Endothelial cell of umbilical vein (primary cell): ENCODE results near the gene SLC9A2. TPM values are rescaled to one million over a fixed set of nuclear protein-coding genes. Genes with fewer than 3 reads are reported as not detected.

Source experiments
- BruUV-seq: library from RNA; stranded (reverse); fragments of 400-500 nt; replicated peaks from 2 replicates; lab custom pipeline; 2021; lab: Mats Ljungman, UMichigan
- CTCF ChIA-PET: fragments of 300-600, 350-600 bp; sonication (Branson Sonifier 250); formaldehyde crosslinking; loops from one replicate; lab custom pipeline; 2021; ENCODE audit warnings: antibody characterized with exemption, inconsistent platforms; lab: Charles Lee
- POLR2A ChIA-PET: fragments of 300-600, 350-600 bp; sonication (Branson Sonifier 250); formaldehyde crosslinking; loops from one replicate; lab custom pipeline; 2021; ENCODE audit warnings: antibody characterized with exemption, inconsistent platforms; lab: Charles Lee
- DNase-seq: peaks from one replicate; pipeline ENCODE4 v3.0.0-alpha.2; 2011; ENCODE audit warnings: low read depth, low spot score
- FAIRE-seq: peaks from 2 replicates; lab custom pipeline; 2011; peaks lifted over from hg19 to GRCh38; lab: Jason Lieb, UNC
- H2AFZ ChIP-seq: 2 replicates; pipeline ENCODE4 v1.6.0; 2012; ENCODE audit warnings: low read depth, low read length, control low read depth, inconsistent platforms
- H3K27ac ChIP-seq: 2 replicates; pipeline ENCODE4 v1.5.1; 2011; ENCODE audit warnings: low read depth, mild to moderate bottlenecking, control low read depth, low read length, moderate library complexity; ENCODE audit not compliant: insufficient read depth
- H3K27me3 ChIP-seq, 2 experiments: 2 replicates each; pipeline versions ENCODE4 v1.6.0 to v1.6.1; 2011; ENCODE audit warnings: low read length in 2 of 2, mixed read lengths in 1 of 2; ENCODE audit not compliant: control insufficient read depth in 2 of 2, insufficient read depth in 2 of 2
- H3K36me3 ChIP-seq, 2 experiments: 2 replicates in 1 of 2; 3 replicates in 1 of 2; pipeline ENCODE4 v1.5.1; 2011; ENCODE audit warnings: low read length in 2 of 2, mild to moderate bottlenecking in 1 of 2, moderate library complexity in 1 of 2; ENCODE audit not compliant: control insufficient read depth in 2 of 2, insufficient read depth in 2 of 2; ENCODE audit errors: extremely low read depth in 1 of 2
- H3K4me1 ChIP-seq: 3 replicates; pipeline ENCODE4 v1.5.1; 2011; ENCODE audit warnings: mild to moderate bottlenecking, low read length; ENCODE audit not compliant: control insufficient read depth, insufficient read depth; ENCODE audit errors: extremely low read depth
- H3K4me2 ChIP-seq: 2 replicates; pipeline ENCODE4 v1.6.1; 2011; ENCODE audit warnings: low read length, control low read depth, mixed read lengths; ENCODE audit not compliant: insufficient read depth
- H3K4me3 ChIP-seq, 3 experiments: fragments of 200-600 bp in 1 of 3; sonication (generic), shearing (Covaris generic) in 1 of 3; replicated peaks in 1 of 3; 2 replicates each; pipeline ENCODE4 v1.5.1; 2011 to 2016; ENCODE audit warnings: control low read depth in 3 of 3, low read length in 3 of 3, mild to moderate bottlenecking in 2 of 3, inconsistent platforms in 1 of 3, low read depth in 1 of 3, moderate library complexity in 1 of 3; ENCODE audit not compliant: insufficient read depth in 1 of 3
- H3K79me2 ChIP-seq: 2 replicates; pipeline ENCODE4 v1.6.0; 2012; ENCODE audit warnings: low read length, inconsistent platforms; ENCODE audit not compliant: control insufficient read depth, insufficient read depth
- H3K9ac ChIP-seq: replicated peaks from 2 replicates; pipeline ENCODE3; 2011; ENCODE audit warnings: low read length, control low read depth; ENCODE audit not compliant: insufficient read depth; ENCODE audit errors: extremely low read depth
- H3K9me1 ChIP-seq: replicated peaks from 3 replicates; pipeline ENCODE4 v1.6.0; 2011; ENCODE audit warnings: mild to moderate bottlenecking, low read length; ENCODE audit not compliant: control insufficient read depth, insufficient read depth; ENCODE audit errors: extremely low read depth
- H3K9me3 ChIP-seq: replicated peaks from 2 replicates; pipeline ENCODE4 v1.5.1; 2012; ENCODE audit warnings: low read length, inconsistent platforms; ENCODE audit not compliant: control insufficient read depth, insufficient read depth
- H4K20me1 ChIP-seq: replicated peaks from 2 replicates; pipeline ENCODE3; 2011; ENCODE audit warnings: mild to moderate bottlenecking, low read length; ENCODE audit not compliant: control insufficient read depth, insufficient read depth; ENCODE audit errors: extremely low read depth
- CTCF ChIP-seq, 2 donors: IDR thresholded peaks; 1 replicate in 1 of 2; 2 replicates in 1 of 2; pipeline ENCODE4 v1.5.1; 2011; ENCODE audit warnings: low read length in 2 of 2, mild to moderate bottlenecking in 2 of 2, moderate library complexity in 2 of 2, control low read depth in 1 of 2, inconsistent platforms in 1 of 2, low read depth in 1 of 2; ENCODE audit not compliant: insufficient read depth in 1 of 2; ENCODE audit errors: extremely low read depth in 1 of 2
- EZH2 ChIP-seq: IDR thresholded peaks from 2 replicates; pipeline ENCODE4 v1.6.1; 2012; ENCODE audit warnings: borderline replicate concordance, low read depth, mild to moderate bottlenecking, moderate library complexity, low read length, inconsistent platforms; ENCODE audit not compliant: severe bottlenecking
- FOS ChIP-seq: IDR thresholded peaks from 2 replicates; pipeline ENCODE4 v1.6.1; 2011; ENCODE audit warnings: mild to moderate bottlenecking, low read length, moderate library complexity, borderline replicate concordance; ENCODE audit not compliant: insufficient read depth
- GATA2 ChIP-seq: IDR thresholded peaks from 2 replicates; pipeline ENCODE4 v1.7.0; 2011; ENCODE audit warnings: low read depth, mild to moderate bottlenecking, moderate library complexity, mixed read lengths, low read length; ENCODE audit not compliant: insufficient read length, insufficient read depth
- JUN ChIP-seq: IDR thresholded peaks from 2 replicates; pipeline ENCODE4 v1.6.1; 2011; ENCODE audit warnings: borderline replicate concordance, low read depth; ENCODE audit not compliant: insufficient read length, insufficient read depth
- MAX ChIP-seq: IDR thresholded peaks from 2 replicates; pipeline ENCODE4 v1.6.1; 2011; ENCODE audit not compliant: insufficient read depth, insufficient read length
- MYC ChIP-seq: IDR thresholded peaks from one replicate; pipeline ENCODE4 v1.6.1; 2011; ENCODE audit warnings: mild to moderate bottlenecking, low read depth, low read length
- POLR2A ChIP-seq: IDR thresholded peaks from 2 replicates; pipeline ENCODE4 v1.6.1; 2012; ENCODE audit warnings: low read depth, mild to moderate bottlenecking, control low read depth, low read length
- POLR2AphosphoS5 ChIP-seq: IDR thresholded peaks from 2 replicates; pipeline ENCODE4 v1.6.1; 2012; ENCODE audit warnings: low read depth, mild to moderate bottlenecking, control low read depth, low read length, moderate library complexity; ENCODE audit not compliant: insufficient read depth
- dilution Hi-C: fragments of 300-500 bp; cut with MboI; formaldehyde crosslinking; loops from one replicate; pipeline ENCODE4 v1.15.0; 2019; ENCODE audit warnings: low sequenced_read_pairs; ENCODE audit not compliant: extremely low pct_ligation_motif_present
- intact Hi-C: fragments of 100-400 bp; cut with micrococcal nuclease; formaldehyde crosslinking; loops from one replicate; pipeline ENCODE4 v1.10.0; 2022
- polyA plus RNA-seq, 4 experiments: library from polyadenylated mRNA; depleted of rRNA in 3 of 4; stranded (reverse) in 3 of 4; unstranded in 1 of 4; fragments of >200 nt; gene quantifications; 2 replicates each; pipeline versions ENCODE4 v1.2.1 to v1.2.3, GENCODE V29; 2011 to 2012; ENCODE audit warnings: missing spikeins in 1 of 4
- total RNA-seq: library from RNA; stranded (reverse); gene quantifications from 2 replicates; pipeline ENCODE4 v1.2.3, GENCODE V29; 2021

SLC9A2 gene
- total and polyA plus RNA-seq, 2 donors (not counting 3 experiments of a cell fraction or from before 2014, with no cell fraction given) = 0.03 TPM; not detected in 1

GRCh38 chr2:102585847-102586404 lies 33.4 kb upstream of the SLC9A2 start:
- Histone ChIP-seq H3K4me2 (no peak overlapping the region), H3K9ac (no peak overlapping the region), H3K4me3 (no peak overlapping the region), H3K27me3 (peaks cover 20 to 21% of the 10 kb centered on the region in 2 experiments), H3K4me1 (no peaks in the 10 kb centered on the region), H3K9me1 (no peaks in the 10 kb centered on the region), H3K27ac (no peak overlapping the region), H3K9me3 (no peaks in the 10 kb centered on the region), H4K20me1 (no peaks in the 10 kb centered on the region), H3K79me2 (no peaks in the 10 kb centered on the region), H2AFZ (no peak overlapping the region), H3K36me3 (no peaks in the 10 kb centered on the region)
- POLR2A ChIA-PET = no interaction called here
- dilution Hi-C loops = loop anchor here (25.0 kb wide), 1 partner anchor 99 kb away; no protein-coding TSS in a partner anchor
- DNase-seq (no peak), FAIRE-seq (no peak)
- no TSS peak for BruUV-seq
- intact Hi-C loops = no loop called here
- no peak for TF ChIP-seq FOS
- no peak for TF ChIP-seq POLR2AphosphoS5
- no peak for TF ChIP-seq MAX
- no peak for TF ChIP-seq JUN
- no peak for TF ChIP-seq MYC
- TF ChIP-seq EZH2 = no peak
- TF ChIP-seq GATA2 = no peak
- TF ChIP-seq POLR2A = no peak
- TF ChIP-seq CTCF (IDR thresholded peaks at IDR 0.05; ENCODE audit: extremely low read depth in 1 of 2, insufficient read depth in 1 of 2, low read depth in 1 of 2, low read length in 2 of 2) = no peak
- CTCF ChIA-PET = interaction anchor here (1.1 to 1.6 kb wide), 4 partner anchors 11 to 113 kb away, joined by 3 to 5 read pairs (median 4); partner anchors contain the start of gene SLC9A4
